A673 (cell line): ENCODE measurements around the gene RSAD2. TPM values are rescaled to one million over a fixed set of nuclear protein-coding genes. Genes with fewer than 3 reads are reported as not detected.

ENCODE experiments used
- BruUV-seq: library from RNA; stranded (reverse); fragments of 400-500 nt; replicated peaks from 2 replicates; lab custom pipeline; 2021; lab: Mats Ljungman, UMichigan
- CTCF ChIA-PET: fragments of 300-600 bp; sonication (Branson Sonifier 250); formaldehyde crosslinking; loops from one replicate; lab custom pipeline; 2022; ENCODE audit warnings: antibody characterized with exemption; lab: Charles Lee
- POLR2A ChIA-PET: fragments of 300-600 bp; sonication (Branson Sonifier 250); formaldehyde crosslinking; loops from one replicate; lab custom pipeline; 2022; ENCODE audit warnings: antibody characterized with exemption; ENCODE audit not compliant: low non-redundant PET; lab: Charles Lee
- DNase-seq: peaks from one replicate; pipeline ENCODE4 v3.0.0-alpha.2; 2015; ENCODE audit warnings: low spot score
- H3K27ac ChIP-seq: fragments of 200-600 bp; sonication (generic); 2 replicates; pipeline ENCODE4 v1.5.1; 2016; ENCODE audit warnings: mixed run types, low read depth, mild to moderate bottlenecking, mixed read lengths, antibody characterized with exemption, low read length; ENCODE audit not compliant: poor library complexity, severe bottlenecking
- H3K27me3 ChIP-seq: fragments of 200-600 bp; sonication (generic); replicated peaks from 2 replicates; pipeline ENCODE4 v1.6.1; 2017; ENCODE audit warnings: mixed run types, low read depth, mild to moderate bottlenecking, mixed read lengths, antibody characterized with exemption, low read length; ENCODE audit not compliant: insufficient read depth, poor library complexity
- H3K36me3 ChIP-seq: fragments of 200-600 bp; sonication (generic); 2 replicates; pipeline ENCODE4 v1.6.1; 2016; ENCODE audit warnings: mixed run types, mild to moderate bottlenecking, mixed read lengths, antibody characterized with exemption, low read length; ENCODE audit not compliant: insufficient read depth, poor library complexity, severe bottlenecking
- H3K4me1 ChIP-seq: fragments of 200-600 bp; sonication (generic); 2 replicates; pipeline ENCODE4 v1.6.1; 2017; ENCODE audit warnings: mixed run types, mild to moderate bottlenecking, mixed read lengths, antibody characterized with exemption, low read length; ENCODE audit not compliant: insufficient read depth, poor library complexity, severe bottlenecking
- H3K4me3 ChIP-seq: fragments of 200-600 bp; sonication (generic); 2 replicates; pipeline ENCODE4 v1.5.1; 2016; ENCODE audit warnings: low read depth, mixed run types, mild to moderate bottlenecking, mixed read lengths, low read length; ENCODE audit not compliant: poor library complexity, severe bottlenecking
- H3K9me3 ChIP-seq: fragments of 200-600 bp; sonication (generic); 2 replicates; pipeline ENCODE4 v1.6.1; 2016; ENCODE audit warnings: mixed run types, low read depth, mild to moderate bottlenecking, mixed read lengths, antibody characterized with exemption, low read length; ENCODE audit not compliant: poor library complexity, severe bottlenecking
- CTCF ChIP-seq: fragments of 300-800, 200-600 bp; sonication (generic); conservative IDR thresholded peaks from 2 replicates; pipeline ENCODE4 v1.5.1; 2017; ENCODE audit warnings: low read depth, mild to moderate bottlenecking, antibody characterized with exemption, low read length, moderate library complexity, mixed read lengths
- EZH2 ChIP-seq: fragments of 200-600 bp; sonication (generic); IDR thresholded peaks from 2 replicates; pipeline ENCODE4 v1.6.1; 2017; ENCODE audit warnings: borderline replicate concordance, low read depth, mild to moderate bottlenecking, mixed read lengths, antibody characterized with exemption, low read length; ENCODE audit not compliant: poor library complexity, severe bottlenecking
- intact Hi-C: fragments of 100-400 bp; cut with micrococcal nuclease; formaldehyde crosslinking; loops from one replicate; pipeline ENCODE4 v1.10.0; 2022; ENCODE audit not compliant: unreplicated experiment
- total RNA-seq: library from RNA; stranded (reverse); gene quantifications from 2 replicates; pipeline ENCODE4 v1.2.3, GENCODE V29; 2021

The RSAD2 gene
- total RNA-seq, 1 experiment from 2014 or later, result 2.2 TPM

DNA sequence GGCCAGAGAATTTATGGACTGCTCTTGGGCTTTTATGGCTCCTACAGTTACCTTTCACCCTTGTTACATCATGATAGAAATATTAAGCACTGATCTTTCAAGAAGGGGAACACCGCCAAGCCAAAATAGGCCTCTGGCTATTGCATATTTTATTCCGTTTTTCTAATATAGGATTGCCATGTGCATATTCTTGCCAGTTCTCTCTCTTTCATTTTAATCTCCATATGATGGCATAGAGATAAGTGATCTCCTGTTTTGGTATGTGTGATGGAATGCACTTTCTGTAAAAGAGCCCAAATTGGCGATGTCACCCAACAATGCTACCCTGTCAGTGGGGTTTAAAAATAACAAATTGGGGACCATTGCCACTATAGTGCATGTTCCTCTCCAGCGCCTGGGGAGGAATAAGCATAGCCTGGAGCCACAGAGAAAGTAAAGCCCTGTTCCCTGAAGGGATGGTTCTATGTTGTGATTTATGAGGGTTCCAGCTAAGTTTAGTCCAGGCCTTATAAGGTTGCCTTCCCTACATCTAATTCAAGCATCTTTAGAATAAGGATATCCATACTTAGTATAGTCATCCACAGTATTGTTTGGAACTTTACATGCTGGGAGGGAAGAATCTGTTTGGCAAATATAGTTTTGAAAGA, 38.8 kb upstream of the RSAD2 start:
- ChIA-PET CTCF (no interaction called here), POLR2A (no interaction called here)
- DNase-seq, result no peak
- Histone ChIP-seq H3K27me3 (no peaks in the 10 kb centered on the region), H3K4me3 (no peak overlapping the region), H3K9me3 (peaks cover 30% of the 10 kb centered on the region), H3K27ac (no peak overlapping the region), H3K4me1 (no peaks in the 10 kb centered on the region), H3K36me3 (no peaks in the 10 kb centered on the region)
- TF ChIP-seq EZH2 (no peak), CTCF (no peak)
- BruUV-seq, result no TSS peak
- intact Hi-C loops, result no loop called here

DNA sequence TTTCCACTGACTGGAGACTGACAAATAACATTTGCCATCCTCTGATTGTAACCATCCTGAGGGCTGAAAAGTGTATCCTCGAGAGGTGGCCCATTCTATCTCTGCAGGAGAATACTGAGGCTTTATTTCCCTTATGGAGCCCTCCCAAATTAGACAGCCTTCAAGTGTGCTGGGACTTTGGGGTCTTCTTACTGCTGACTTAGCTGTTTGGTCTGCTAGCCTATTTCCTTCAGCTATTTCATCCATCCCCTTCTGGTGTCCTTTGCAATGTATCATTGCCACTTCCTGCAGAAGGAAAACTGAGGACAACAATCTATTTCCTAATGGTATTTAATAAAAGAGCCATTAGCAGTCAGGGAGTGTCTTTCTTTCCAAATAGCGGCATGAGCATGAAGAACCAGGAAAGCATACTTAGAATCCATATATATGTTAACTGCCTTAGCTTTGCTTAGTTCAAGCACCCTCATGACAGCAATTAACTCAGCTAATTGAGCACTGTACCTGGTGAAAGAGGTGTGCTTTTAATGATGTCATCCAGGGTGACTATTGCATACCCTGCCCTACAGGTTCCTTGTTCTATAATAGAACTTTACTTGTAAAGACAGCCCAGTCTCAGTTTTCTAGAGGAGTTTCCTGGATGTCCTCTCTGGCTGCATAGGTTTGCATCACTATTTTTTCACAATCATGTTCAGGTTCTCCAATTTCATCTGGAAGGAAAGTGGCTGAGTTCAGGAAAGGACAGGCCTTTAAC, 35.9 kb upstream of the RSAD2 start:
- H3K36me3 ChIP-seq, result no peaks in the 10 kb centered on the region
- no peak for DNase-seq
- H3K4me3 ChIP-seq, result no peak overlapping the region
- H3K4me1 ChIP-seq, result no peaks in the 10 kb centered on the region
- no peaks in the 10 kb centered on the region for H3K27me3 ChIP-seq
- POLR2A ChIA-PET, result no interaction called here
- peaks cover 46% of the 10 kb centered on the region for H3K9me3 ChIP-seq
- no TSS peak for BruUV-seq
- CTCF ChIA-PET, result no interaction called here
- no peak overlapping the region for H3K27ac ChIP-seq
- intact Hi-C loops, result no loop called here
- no peak for TF ChIP-seq EZH2
- no peak for TF ChIP-seq CTCF

DNA sequence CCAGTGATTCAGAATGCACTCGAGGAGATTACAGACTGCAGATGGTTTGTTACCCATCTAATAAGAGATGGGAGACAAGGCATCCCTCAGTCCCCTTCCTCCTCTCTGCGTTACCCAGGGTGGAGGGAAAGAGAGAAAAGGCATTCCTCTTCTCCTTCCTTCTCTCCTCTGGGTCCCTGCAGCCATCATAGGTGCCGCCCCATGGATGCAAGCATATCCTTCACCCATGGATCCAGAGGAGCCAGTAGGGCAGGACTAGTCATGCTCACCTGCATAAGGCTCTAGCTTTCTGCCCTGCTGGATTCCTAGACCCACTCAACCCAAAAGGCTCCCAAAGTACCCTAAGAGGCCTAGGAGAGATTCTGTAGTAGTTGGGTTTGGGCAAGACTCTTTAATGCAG, 32.3 kb upstream of the RSAD2 start:
- ChIA-PET POLR2A (no interaction called here), CTCF (no interaction called here)
- Histone ChIP-seq H3K4me3 (no peak overlapping the region), H3K9me3 (peaks cover 51% of the 10 kb centered on the region), H3K36me3 (no peaks in the 10 kb centered on the region), H3K27me3 (no peaks in the 10 kb centered on the region), H3K27ac (no peak overlapping the region), H3K4me1 (no peaks in the 10 kb centered on the region)
- no TSS peak for BruUV-seq
- intact Hi-C loops, result no loop called here
- TF ChIP-seq CTCF (no peak), EZH2 (no peak)
- no peak for DNase-seq
